Measurements from ENCODE around the gene EMP3.
A peak's percentile ranks its signal among the peaks of the same experiment; 100 is the strongest.

The EMP3 gene

DNA sequence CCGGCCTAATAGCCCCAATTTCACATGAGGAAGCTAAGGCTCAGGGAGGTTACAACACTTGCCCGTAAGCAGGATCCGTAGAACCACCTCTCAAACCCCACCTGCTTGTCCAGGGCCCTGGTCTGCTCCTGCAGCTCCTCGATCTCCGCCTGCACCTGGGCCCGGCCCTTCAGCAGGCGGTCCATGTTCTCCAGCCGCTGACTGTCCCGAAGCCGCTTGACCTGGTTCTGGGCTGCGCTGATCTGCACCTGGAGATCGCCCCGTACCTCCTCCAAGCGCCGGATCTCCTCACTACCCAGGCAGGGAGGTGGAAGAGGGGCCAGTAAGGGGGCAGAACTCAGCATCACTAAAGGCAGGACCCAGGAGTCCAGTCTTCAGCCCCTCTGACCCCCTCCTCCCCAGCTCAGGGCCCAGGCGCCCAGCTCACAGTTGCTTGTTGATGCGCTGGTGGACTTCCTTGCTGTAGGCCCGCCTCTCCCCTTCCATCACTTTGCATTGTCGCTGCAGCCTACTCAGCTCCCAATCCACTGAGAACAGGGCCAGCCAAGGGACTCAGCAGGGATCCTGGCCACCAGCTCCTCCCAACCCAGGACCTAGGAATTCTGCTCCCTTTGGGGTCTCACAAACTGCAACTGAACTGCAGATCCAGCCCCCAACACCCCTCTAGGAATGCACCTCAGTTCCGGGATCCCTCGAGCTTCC lies 6.9 kb upstream of the EMP3 start:
- H3K9ac ChIP-seq (ENCODE audit: low read depth, low read length): no peak overlapping the region

DNA sequence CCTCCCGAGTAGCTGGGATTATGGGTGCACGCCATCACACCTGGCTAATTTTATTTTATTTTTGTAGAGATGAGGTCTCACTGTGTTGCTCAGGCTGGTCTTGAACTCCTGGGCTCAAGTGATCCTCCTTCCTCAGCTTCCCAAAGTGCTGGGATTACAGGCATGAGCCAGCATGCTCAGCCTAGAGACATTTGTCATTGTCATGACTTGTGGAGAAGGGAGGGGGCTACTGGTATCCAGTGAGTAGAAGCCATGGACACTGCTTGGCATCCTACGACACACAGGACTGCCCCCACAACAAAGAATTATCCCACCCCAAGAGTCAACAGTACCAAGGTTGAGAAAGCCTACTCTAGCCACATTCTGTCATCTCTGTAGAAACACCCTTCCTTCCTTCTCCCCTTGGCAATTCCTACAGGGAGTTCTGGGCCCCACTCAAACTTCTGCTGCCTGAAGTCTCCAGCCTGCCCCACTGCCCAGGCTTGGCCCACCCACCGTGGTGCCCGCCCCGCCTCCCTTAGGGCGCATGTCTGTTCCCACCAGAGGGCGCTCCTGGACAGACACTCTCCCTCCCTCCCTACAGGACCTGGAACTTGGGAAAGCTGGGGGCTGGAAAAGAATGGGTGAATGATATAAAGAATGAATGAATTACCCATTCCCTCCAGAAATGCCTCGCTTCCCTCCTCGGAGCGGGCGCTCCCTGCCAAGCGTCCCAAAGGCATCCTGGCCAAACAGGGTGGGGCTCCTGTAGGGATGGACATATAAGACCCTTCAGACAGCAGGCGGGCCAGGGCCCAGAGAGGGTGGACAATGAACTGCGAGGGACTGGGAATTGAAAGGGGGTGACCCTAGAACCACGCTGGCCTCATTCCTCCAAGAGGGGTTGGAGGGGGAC lies 5.5 kb upstream of the EMP3 start:
- Histone ChIP-seq H3K27me3 (ENCODE audit: insufficient read depth, low read length) (no peaks in the 10 kb centered on the region), H3K4me3 (ENCODE audit: low read length) (peak overlapping the region; percentile 14; the same call in 1 of the 2 replicates), H3K27ac (ENCODE audit: low read length) (no peak overlapping the region), H3K36me3 (ENCODE audit: insufficient read depth, low read depth, low read length) (no peaks in the 10 kb centered on the region), H3K9me3 (ENCODE audit: insufficient read depth, low read depth, low read length) (no peaks in the 10 kb centered on the region), H3K9ac (ENCODE audit: low read depth, low read length) (peak overlapping the region; percentile 29; the same call in 1 of the 2 replicates), H3K4me1 (ENCODE audit: insufficient read depth, low read length) (peaks cover 12% of the 10 kb centered on the region; the same call in 1 of the 2 replicates)

More for the DNA sequence above, 6.9 kb upstream of the EMP3 start:
- Histone ChIP-seq H3K9me3 (ENCODE audit: insufficient read depth, low read depth, low read length) (no peaks in the 10 kb centered on the region), H3K27me3 (ENCODE audit: insufficient read depth, low read length) (no peaks in the 10 kb centered on the region), H3K4me1 (ENCODE audit: insufficient read depth, low read length) (peaks cover 12% of the 10 kb centered on the region; the same call in 1 of the 2 replicates), H3K36me3 (ENCODE audit: insufficient read depth, low read depth, low read length) (no peaks in the 10 kb centered on the region), H3K4me3 (ENCODE audit: low read length) (no peak overlapping the region), H3K27ac (ENCODE audit: low read length) (no peak overlapping the region)

DNA sequence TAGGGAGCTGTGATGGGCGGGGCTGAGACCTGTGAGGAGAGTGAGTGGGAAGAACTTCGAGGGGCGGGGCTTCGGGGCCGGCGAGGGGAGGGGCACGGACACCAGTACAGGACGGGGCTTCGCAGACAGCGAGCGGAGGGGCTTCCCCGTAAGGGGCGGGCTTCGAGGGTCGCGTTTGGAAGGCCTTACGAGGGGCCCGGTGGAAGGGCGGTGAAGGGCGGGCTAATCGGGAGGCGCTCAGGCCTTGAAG lies 4.1 kb upstream of the EMP3 start:
- Histone ChIP-seq H3K4me3 (ENCODE audit: low read length) (peak overlapping the region; percentile 87), H3K27me3 (ENCODE audit: insufficient read depth, low read length) (peaks cover 7% of the 10 kb centered on the region), H3K9ac (ENCODE audit: low read depth, low read length) (peak overlapping the region; percentile 87), H3K36me3 (ENCODE audit: insufficient read depth, low read depth, low read length) (no peaks in the 10 kb centered on the region), H3K9me3 (ENCODE audit: insufficient read depth, low read depth, low read length) (no peaks in the 10 kb centered on the region), H3K4me1 (ENCODE audit: insufficient read depth, low read length) (peaks cover 15% of the 10 kb centered on the region; the same call in 1 of the 2 replicates), H3K27ac (ENCODE audit: low read length) (peak overlapping the region; percentile 18)

DNA sequence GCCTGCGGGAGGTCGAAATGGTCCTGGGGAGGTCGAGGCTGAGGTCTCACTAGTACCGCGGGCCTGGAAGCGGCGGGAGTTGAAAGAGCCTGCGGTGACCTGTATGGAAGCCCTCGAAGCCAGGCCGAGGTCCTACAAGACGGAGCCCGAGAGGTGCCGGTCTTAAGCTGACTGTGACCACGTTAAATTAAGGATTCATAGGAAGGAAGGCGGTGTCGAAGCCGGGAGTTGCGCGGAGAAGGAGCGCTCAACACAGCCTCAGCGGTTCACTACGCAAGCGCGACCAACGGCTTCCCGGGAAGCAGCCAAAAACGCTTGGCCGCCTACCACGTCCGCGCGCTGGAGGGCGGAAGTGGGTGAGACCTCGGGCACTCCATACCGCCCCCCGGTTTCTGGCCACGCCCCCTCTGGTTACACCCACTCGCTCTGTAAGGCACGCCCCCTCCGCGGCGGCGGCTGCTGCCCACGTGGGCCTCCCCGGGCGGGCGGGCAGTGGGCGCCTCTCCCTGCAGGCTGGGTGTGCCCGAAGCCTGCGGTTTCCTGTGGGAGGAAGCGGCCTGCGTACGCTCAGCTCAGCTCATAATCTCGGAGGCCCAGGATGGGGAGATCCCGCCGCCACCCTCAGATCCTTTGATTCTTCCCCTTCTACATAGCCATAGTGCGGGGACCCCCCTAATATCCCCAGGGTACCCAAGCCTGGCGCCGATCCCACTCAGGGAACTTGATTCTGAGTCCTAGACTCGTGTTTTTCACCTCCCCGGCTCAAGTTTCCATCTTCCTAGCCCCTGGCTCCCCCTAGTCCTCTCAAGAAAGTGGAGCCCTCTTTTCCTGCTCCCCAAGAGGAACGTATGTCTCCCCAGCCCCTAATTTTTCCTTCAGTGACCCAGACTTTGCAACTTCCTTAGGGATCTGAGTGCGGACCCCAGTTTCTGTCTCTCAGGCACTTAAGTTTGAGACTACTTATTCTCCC lies 3.4 kb upstream of the EMP3 start:
- peaks cover 15% of the 10 kb centered on the region; the same call in 1 of the 2 replicates for H3K4me1 ChIP-seq (ENCODE audit: insufficient read depth, low read length)
- H3K4me3 ChIP-seq (ENCODE audit: low read length): peak overlapping the region; percentile 87
- no peaks in the 10 kb centered on the region for H3K9me3 ChIP-seq (ENCODE audit: insufficient read depth, low read depth, low read length)
- no peaks in the 10 kb centered on the region for H3K36me3 ChIP-seq (ENCODE audit: insufficient read depth, low read depth, low read length)
- H3K27ac ChIP-seq (ENCODE audit: low read length): peak overlapping the region; percentile 18
- H3K9ac ChIP-seq (ENCODE audit: low read depth, low read length): peak overlapping the region; percentile 87
- peaks cover 7% of the 10 kb centered on the region for H3K27me3 ChIP-seq (ENCODE audit: insufficient read depth, low read length)

DNA sequence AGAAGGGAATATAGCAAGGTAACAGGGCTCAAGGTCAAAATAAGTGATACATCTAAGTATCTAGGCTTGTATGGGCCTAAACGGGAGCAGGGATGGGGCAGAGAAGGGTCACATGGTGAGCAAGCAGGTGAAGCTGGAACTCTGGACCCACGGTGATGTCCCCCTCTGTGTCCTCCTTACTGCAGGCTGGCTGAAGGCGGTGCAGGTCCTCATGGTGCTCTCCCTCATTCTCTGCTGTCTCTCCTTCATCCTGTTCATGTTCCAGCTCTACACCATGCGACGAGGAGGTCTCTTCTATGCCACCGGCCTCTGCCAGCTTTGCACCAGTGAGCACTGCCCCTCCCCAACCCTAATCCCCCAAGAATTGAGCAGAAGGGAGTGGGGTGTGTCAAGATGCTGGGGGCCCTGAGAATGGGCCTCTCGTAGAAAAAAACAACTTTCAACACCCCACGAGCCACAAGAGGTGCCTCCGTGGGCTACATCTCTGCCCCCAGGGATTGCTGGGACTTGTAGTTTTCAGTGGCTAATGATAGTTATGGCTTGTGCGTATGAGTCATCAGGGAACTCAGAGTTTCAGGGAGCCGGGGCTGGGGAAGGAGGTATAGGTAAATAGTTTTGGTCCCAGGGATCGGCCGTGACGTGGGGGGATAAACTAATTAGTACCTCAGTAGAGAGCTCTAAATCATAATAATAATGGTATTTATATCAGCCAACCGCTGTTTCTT lies 4.0 kb downstream of the EMP3 start:
- Histone ChIP-seq H3K27ac (ENCODE audit: low read length) (no peak overlapping the region), H3K9ac (ENCODE audit: low read depth, low read length) (no peak overlapping the region), H3K4me3 (ENCODE audit: low read length) (peak overlapping the region; percentile 71), H3K27me3 (ENCODE audit: insufficient read depth, low read length) (peaks cover 7% of the 10 kb centered on the region), H3K4me1 (ENCODE audit: insufficient read depth, low read length) (peaks cover 12% of the 10 kb centered on the region; the same call in 1 of the 2 replicates), H3K36me3 (ENCODE audit: insufficient read depth, low read depth, low read length) (no peaks in the 10 kb centered on the region), H3K9me3 (ENCODE audit: insufficient read depth, low read depth, low read length) (no peaks in the 10 kb centered on the region; the same call in 1 of the 2 replicates)

DNA sequence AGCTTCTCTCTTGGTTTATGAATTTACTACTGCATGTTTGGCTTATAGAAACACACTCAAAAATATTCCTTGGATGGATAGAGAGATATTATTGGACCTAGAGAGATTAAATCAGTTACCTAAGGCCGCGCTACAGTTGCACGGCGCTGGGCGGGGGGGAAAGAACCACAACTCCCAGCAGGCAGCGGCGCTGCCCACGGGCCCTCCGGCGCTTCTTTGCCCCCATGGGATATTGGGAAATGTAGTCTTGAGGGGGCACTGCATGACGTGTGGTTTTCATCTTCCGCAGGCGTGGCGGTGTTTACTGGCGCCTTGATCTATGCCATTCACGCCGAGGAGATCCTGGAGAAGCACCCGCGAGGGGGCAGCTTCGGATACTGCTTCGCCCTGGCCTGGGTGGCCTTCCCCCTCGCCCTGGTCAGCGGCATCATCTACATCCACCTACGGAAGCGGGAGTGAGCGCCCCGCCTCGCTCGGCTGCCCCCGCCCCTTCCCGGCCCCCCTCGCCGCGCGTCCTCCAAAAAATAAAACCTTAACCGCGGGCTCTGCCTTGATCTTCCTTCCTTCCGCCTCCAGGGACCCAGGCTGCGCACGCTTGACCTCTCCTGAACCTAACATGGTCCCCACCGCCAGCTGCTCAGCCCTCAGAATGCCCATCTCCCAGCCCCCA lies 4.8 kb downstream of the EMP3 start:
- no peaks in the 10 kb centered on the region for H3K36me3 ChIP-seq (ENCODE audit: insufficient read depth, low read depth, low read length)
- H3K27me3 ChIP-seq (ENCODE audit: insufficient read depth, low read length): peaks cover 14% of the 10 kb centered on the region
- peak overlapping the region; percentile 71; the same call in 1 of the 2 replicates for H3K9ac ChIP-seq (ENCODE audit: low read depth, low read length)
- H3K4me3 ChIP-seq (ENCODE audit: low read length): peak overlapping the region; percentile 71
- peaks cover 12% of the 10 kb centered on the region; the same call in 1 of the 2 replicates for H3K4me1 ChIP-seq (ENCODE audit: insufficient read depth, low read length)
- H3K9me3 ChIP-seq (ENCODE audit: insufficient read depth, low read depth, low read length): no peaks in the 10 kb centered on the region; the same call in 1 of the 2 replicates
- H3K27ac ChIP-seq (ENCODE audit: low read length): no peak overlapping the region

DNA sequence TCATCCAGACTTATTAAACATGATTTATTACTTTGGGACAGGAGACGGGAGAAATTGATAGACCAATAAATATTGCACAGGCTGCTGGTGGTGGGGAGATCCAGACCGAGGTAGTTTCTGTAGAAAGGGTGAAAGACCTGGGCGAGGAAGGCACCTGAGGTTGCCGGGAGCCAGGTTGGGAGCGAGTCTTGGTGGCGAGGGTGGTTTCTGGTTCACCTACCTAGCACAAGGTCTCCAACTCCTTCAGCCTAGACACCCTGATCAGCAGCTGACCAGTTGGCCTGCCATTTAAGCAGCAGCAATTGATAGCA lies 7.0 kb downstream of the EMP3 start:
- H3K4me3 ChIP-seq (ENCODE audit: low read length): peak overlapping the region; percentile 67
- H3K9me3 ChIP-seq (ENCODE audit: insufficient read depth, low read depth, low read length): no peaks in the 10 kb centered on the region; the same call in 1 of the 2 replicates
- peaks cover 8% of the 10 kb centered on the region; the same call in 1 of the 2 replicates for H3K4me1 ChIP-seq (ENCODE audit: insufficient read depth, low read length)
- no peak overlapping the region for H3K27ac ChIP-seq (ENCODE audit: low read length)
- peak overlapping the region; percentile 9; the same call in 1 of the 2 replicates for H3K9ac ChIP-seq (ENCODE audit: low read depth, low read length)
- peaks cover 8% of the 10 kb centered on the region; the same call in 1 of the 2 replicates for H3K27me3 ChIP-seq (ENCODE audit: insufficient read depth, low read length)
- H3K36me3 ChIP-seq (ENCODE audit: insufficient read depth, low read depth, low read length): no peaks in the 10 kb centered on the region

DNA sequence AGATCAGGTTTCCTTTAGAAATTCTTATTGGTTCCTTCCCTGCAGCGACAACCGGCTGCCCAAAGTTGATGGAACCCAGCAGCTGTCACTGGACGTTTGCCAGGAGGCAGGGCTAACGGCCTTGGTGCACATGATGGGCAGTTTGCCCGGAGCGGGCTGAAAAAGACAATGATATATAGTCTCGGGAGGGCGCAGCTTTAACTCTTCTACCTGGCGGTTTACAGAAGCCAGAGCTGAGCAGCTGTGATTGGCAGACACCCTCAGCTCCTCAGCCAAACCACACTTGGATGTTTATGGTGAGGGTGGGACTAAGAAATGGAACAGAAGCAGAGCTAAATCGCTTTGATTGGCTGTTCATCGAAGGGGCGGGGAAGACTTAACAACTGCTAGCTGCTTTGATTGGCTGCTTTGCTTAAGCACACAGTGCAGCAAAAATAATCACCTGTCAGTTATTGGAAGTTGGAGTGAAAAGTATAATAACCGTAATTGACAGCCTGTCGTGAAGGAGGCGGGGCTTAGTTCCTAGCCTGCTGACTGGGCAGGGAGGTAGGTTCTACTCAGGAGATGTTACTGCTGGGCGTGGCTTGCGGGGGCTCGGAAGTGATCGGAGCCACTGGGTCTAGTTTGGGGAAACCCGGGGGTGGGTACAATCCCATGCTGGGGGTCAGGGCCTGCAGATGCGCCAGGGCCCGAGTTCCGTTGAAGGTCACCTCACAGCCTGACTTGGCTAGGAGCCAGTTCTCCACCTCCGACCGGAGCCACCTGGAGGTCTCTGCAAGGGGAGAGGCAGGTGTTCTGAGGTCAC lies 7.5 kb downstream of the EMP3 start:
- no peak overlapping the region for H3K27ac ChIP-seq (ENCODE audit: low read length)
- H3K4me1 ChIP-seq (ENCODE audit: insufficient read depth, low read length): peaks cover 8% of the 10 kb centered on the region; the same call in 1 of the 2 replicates
- H3K4me3 ChIP-seq (ENCODE audit: low read length): peak overlapping the region; percentile 67
- peaks cover 8% of the 10 kb centered on the region; the same call in 1 of the 2 replicates for H3K27me3 ChIP-seq (ENCODE audit: insufficient read depth, low read length)
- no peaks in the 10 kb centered on the region; the same call in 1 of the 2 replicates for H3K9me3 ChIP-seq (ENCODE audit: insufficient read depth, low read depth, low read length)
- H3K36me3 ChIP-seq (ENCODE audit: insufficient read depth, low read depth, low read length): no peaks in the 10 kb centered on the region
- H3K9ac ChIP-seq (ENCODE audit: low read depth, low read length): peak overlapping the region; percentile 56; the same call in 1 of the 2 replicates

DNA sequence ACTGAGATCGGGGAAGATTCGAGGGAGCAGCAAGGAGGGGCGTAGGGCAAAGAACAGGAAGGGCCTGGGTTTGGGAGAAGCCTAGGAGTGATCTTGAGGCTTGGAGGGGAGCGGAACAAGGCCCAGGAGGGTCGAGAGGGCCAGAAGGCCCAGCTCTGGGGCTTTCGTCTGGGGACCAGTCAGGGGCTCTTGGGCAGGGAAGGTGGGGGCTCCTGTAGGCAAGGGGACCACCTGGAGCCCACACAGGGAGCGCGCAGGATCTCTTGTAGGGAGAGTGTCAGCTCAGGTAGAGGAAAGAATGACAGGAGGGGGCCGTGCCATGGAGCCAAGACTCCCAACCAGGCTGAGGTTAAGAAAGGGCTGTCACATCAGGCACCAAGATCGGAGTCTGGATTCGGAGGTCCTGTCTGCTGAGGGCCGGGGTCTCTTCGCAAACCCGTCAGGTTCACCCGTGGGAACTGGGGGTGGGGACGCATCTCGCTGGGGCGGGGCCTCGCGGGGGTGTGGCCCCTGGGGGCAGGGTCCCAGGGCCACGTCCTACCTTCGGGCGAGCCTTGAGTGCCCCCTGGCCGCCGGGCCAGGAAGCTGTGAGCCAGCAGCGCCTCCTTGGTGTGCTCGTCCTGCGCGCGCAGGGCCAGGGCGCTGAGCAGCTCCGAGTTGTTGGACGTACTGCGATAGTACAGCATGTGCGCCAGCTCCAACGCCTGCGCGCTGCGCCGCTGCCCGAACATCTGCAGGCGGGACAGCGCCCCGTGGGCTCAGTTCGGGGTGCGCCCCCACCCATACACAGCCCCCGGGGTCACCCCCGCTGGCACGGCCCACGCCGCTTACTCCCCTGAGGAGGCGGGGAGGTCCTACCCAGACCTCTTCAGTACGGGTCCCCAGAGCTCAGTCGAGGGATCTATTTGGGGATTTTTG lies 8.4 kb downstream of the EMP3 start:
- no peaks in the 10 kb centered on the region; the same call in 1 of the 2 replicates for H3K9me3 ChIP-seq (ENCODE audit: insufficient read depth, low read depth, low read length)
- peaks cover 8% of the 10 kb centered on the region; the same call in 1 of the 2 replicates for H3K4me1 ChIP-seq (ENCODE audit: insufficient read depth, low read length)
- no peaks in the 10 kb centered on the region for H3K36me3 ChIP-seq (ENCODE audit: insufficient read depth, low read depth, low read length)
- peaks cover 8% of the 10 kb centered on the region; the same call in 1 of the 2 replicates for H3K27me3 ChIP-seq (ENCODE audit: insufficient read depth, low read length)
- H3K4me3 ChIP-seq (ENCODE audit: low read length): peak overlapping the region; percentile 67
- no peak overlapping the region for H3K27ac ChIP-seq (ENCODE audit: low read length)
- peak overlapping the region; percentile 73; the same call in 1 of the 2 replicates for H3K9ac ChIP-seq (ENCODE audit: low read depth, low read length)
